ENCODE measurements around the gene ATP1A3. TPM values are rescaled to one million over a fixed set of nuclear protein-coding genes. Genes with fewer than 3 reads are reported as not detected.

Gene ATP1A3
- total and polyA plus RNA-seq, 2 of the 13 experiments (the other 11 are each of a cell fraction or from before 2014, with no cell fraction given), result 0.01 to 0.04 TPM

- 0 out of 2 replicates have a peak, but pooled peaks have one; percentile 21 for TF ChIP-seq MAX (IDR thresholded peaks at IDR 0.05)
- TF ChIP-seq ZNF639 (CRISPR knock-in tag; conservative IDR thresholded peaks at IDR 0.05), result no peak
Observed at GRCh38 chr19:41957838-41958366, 36.1 kb downstream of the ATP1A3 start (continued).

DNA sequence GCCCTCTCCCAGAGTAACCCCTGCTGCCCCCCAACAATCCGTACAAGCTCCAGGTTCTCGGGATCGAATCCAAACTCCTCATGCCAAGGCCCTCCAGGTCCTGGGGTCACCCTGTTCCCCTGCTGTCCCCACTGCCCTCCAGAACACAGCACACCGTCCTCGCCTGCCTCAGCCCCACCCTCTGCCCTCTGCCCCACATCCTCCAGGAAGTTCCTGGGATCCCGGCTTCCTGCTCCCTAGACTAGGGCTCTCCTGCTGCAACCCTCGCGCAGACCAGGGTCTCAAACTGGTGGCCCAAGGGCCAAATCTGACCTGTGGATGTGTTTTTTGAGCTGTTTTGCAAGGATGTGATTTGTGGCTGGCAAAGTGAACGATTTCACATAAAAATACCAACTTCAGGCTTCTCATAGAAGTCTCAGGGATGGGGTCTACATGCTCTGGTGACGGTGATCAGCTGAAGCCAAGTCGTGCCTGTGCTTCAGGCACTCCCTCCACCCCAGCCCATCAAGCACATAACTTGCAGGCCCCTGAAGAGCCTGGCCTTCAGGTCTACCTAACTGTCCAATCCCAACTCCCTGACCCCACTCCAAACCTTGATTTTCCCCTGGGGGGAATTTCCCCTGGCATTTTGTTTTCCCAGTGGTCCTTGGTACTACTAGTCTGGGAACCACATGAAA, 36.7 kb downstream of the ATP1A3 start:
- intact Hi-C loops (cut with micrococcal nuclease; ENCODE audit: unreplicated experiment), result loop anchor here (10.0 kb wide), 1 partner anchor 162 kb away; the partner anchor contains the start of gene CEACAM3

More for the DNA sequence above, 36.7 kb downstream of the ATP1A3 start:
- Histone ChIP-seq H3K9me3 (ENCODE audit: low read length) (no peaks in the 10 kb centered on the region), H3K79me2 (ENCODE audit: insufficient read depth, low read length) (no peaks in the 10 kb centered on the region), H2AFZ (ENCODE audit: low read length) (no peak overlapping the region), H3K4me3 (replicated peaks in 1 of 3; ENCODE audit: insufficient read depth in 1 of 3, low read depth in 2 of 3, low read length in 3 of 3) (peak overlapping the region in 1 of 3 experiments; percentile 98; a peak in 1 of 6 replicates), H3K27me3 (ENCODE audit: control insufficient read depth in 1 of 2, insufficient read depth in 2 of 2, low read length in 2 of 2) (no peaks in the 10 kb centered on the region; a peak in 1 of 5 replicates), H4K20me1 (ENCODE audit: insufficient read depth, low read length) (0 out of 2 replicates have a peak, but pooled peaks cover 3% of the 10 kb centered on the region), H3K4me2 (ENCODE audit: low read depth, low read length) (peak overlapping the region; percentile 85), H3K36me3 (replicated peaks in 1 of 2; ENCODE audit: control insufficient read depth in 1 of 2, insufficient read depth in 2 of 2, low read length in 2 of 2) (no peaks in the 10 kb centered on the region), H3K27ac (ENCODE audit: extremely low read length, insufficient read depth, low read length) (no peak overlapping the region), H3K9ac (ENCODE audit: insufficient read depth, low read depth, low read length) (peak overlapping the region; percentile 11; the same call in 1 of the 2 replicates), H3K4me1 (ENCODE audit: insufficient read depth, low read length) (peaks cover 32% of the 10 kb centered on the region)
- BruUV-seq (replicated peaks), result no TSS peak
- no peak for DNase-seq (ENCODE audit: low spot score)
- in situ Hi-C loops (cut with HindIII; ENCODE audit: extremely low pct_ligation_motif_present, low pct_unique_long_range_greater_than_20kb), result loop anchor here (5.0 kb wide), 1 partner anchor 75 kb away; the partner anchor contains the start of gene ARHGEF1
- ATAC-seq, result no peak
- CTCF ChIA-PET (ENCODE audit: low intra/inter-chr PET ratio, low total read pairs), result interaction anchor here (1.3 kb wide), 1 partner anchor 165 kb away, joined by 5 read pairs; no protein-coding TSS in a partner anchor
- no peak for FAIRE-seq
- POLR2A ChIA-PET, result interaction anchor here (0.8 to 2.7 kb wide), 5 partner anchors 73 to 98 kb away, joined by 4 to 36 read pairs (median 6); partner anchors contain the start of gene RPS19
- 90% methylated on average over 11 of the region's 11 CpGs for WGBS (ENCODE audit: low lambda C conversion rate)
- TF ChIP-seq THAP7 (CRISPR knock-in tag; IDR thresholded peaks at IDR 0.05) (0 out of 2 replicates have a peak, but pooled peaks have one; percentile 45), DRAP1 (CRISPR knock-in tag; IDR thresholded peaks at IDR 0.05) (0 out of 2 replicates have a peak, but pooled peaks have one; percentile 1), ZFP90 (CRISPR knock-in tag; IDR thresholded peaks at IDR 0.05; ENCODE audit: borderline replicate concordance) (no peak)

All from HepG2 (cell line).